ENCODE results near the gene CHKB. TPM values are rescaled to one million over a fixed set of nuclear protein-coding genes. Genes with fewer than 3 reads are reported as not detected.

CHKB gene
- total RNA-seq, 1 donor from 2014 or later: 28.3 TPM

DNA sequence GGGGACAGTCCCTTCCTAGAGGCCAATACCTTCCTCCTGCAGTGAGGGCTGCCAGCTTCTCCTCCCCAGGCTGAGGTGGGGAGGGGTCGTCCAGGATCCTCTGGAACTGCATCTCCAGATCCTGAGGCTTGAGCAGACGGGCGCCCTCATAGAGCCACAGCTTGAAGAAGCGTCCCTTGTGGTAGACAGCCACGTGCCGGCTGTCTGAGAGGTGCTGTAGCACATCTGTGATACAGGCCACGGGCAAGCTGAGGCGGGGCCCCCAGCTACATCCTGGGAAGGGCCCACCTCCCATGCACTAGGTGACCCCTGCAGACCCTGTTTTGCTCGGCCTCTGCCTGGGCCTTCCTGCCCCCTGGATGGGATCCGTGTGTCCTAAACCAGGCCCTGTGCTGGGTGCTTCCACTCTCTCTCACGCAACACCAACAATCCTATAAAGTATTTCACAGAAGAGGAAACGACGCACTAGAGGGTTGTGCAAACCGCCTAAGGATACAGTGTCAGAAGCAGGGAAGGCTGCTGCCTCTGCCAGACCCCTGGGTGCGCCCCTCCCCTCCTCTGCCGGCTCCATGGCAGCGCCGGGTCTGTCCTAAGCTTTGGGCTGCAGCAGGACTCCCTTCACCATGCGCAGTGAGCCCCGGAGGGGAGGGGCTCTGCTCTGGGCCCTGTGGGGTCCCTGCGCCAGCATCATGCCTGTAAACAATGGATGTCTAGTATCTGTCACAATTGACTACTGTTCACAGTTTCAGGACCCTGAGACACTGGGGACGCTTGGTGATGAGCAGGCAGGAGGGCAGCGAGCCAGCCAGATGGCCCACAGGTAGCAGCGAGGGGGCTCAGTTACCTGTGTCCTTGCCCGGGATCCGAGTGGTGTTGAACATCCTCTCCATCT is 8.9 kb downstream of the CHKB start:
- DNase-seq: no peak

DNA sequence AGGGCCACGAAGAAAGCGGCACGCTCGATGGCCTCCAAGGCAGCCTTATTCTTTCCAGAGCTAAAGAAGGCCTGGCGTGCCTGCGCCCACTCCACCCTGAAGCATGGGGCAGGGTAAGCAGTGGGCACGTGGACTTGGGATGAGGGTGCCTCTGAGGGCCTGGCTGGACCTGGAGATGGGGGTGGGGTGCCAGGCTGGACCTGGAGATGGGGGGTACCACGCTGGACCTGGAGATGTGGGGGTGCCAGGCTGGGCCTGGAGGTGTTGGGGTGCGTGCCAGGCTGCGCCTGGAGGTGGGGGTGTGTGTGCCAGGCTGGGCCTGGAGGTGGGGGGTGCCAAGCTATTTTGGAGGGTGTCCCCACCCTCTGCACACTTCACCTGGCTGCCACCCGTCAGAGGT is 9.7 kb downstream of the CHKB start:
- DNase-seq: no peak

DNA sequence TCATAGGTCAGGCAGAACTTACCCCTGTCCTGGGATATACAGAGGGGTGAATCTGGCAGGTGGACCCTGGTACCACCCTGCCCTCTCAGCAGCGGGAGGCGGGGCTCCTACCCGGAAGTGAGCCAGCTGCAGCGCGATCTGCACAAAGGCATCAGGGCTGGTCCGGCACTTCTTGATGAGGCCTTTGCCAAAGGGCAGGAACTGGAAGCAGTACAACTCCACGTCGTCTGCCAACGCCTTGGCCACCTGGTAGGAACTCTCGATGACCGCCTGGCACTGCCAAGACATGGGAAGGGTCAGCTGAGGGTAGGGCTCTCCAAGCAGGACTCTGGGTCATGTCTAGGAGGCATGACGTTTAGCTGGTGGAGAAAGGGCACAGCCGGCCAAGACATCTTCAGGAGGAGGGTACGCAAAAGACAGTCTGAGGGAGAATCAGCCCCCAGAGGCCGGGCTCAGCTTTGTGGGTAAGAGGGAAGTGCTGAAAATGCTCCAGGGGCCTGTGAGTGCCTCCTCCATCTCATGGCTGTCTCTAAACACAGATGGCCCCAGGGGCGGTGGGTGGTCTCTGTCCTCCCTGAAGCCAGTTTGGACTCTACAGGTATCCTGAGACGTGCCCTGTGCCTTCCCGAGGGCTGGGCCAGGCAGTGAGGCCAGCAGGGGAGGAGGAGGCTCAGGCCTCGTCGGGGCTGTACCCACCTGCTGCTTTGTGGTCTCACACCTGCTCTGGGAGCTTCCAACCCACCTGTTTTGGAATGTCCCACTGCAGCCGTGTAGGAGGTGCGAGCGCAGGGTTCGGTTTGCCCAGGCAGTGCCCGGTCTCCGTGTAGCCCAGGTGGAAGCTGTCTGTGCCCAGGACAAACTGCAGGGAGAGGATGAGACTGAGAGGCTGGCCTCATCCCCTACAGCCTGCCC is 11.1 kb downstream of the CHKB start:
- DNase-seq: no peak

DNA sequence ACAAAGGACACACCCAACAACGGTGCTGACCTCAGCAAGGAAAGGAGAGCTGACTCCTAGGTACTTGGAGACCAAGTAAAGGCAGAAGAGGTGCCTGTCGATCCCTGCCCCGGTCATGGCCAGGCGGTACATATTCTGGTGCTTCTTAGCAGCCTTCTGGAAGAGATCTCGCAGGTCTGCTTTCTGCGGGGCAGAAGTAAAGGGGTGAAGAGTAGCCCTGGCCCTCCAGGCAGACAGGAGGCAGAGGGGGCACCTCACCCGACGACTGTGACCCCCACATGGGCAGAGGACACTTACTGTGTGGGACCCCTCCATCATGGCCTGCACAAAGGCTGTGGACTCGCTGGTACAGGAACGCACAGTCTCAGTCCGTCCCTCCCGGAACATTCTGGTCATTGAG is 11.8 kb downstream of the CHKB start:
- no peak for DNase-seq

DNA sequence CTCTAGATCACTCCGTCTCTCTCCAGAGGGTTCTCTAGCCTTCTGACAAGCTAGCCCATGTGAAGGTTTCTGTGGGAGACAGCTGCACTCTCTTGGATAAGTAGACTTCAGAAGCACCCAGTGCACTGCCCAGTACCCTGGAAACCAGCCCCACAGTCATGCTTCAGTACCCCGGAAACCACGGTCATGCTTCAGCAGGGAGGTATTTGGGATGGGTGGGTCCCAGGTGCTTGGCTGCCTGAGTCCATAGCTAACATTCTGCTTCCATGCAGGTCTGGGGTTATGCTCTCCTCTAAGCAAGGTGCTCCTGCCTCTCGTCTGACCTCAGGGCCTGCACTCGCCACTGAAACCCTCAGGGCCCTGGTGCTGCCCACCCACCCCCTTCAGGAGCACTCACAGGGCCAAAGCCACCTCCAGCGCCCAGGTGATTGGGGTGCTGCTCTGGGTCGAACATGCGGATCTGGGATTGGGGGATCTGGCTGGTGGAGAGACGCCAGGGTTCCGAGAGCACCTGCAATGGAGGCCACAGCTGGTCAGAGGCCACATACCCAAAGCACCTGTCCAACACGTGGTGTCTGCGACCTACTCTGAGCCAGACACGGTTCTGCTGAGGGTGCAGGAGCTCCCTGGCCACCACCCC is 12.6 kb downstream of the CHKB start:
- DNase-seq: no peak

DNA sequence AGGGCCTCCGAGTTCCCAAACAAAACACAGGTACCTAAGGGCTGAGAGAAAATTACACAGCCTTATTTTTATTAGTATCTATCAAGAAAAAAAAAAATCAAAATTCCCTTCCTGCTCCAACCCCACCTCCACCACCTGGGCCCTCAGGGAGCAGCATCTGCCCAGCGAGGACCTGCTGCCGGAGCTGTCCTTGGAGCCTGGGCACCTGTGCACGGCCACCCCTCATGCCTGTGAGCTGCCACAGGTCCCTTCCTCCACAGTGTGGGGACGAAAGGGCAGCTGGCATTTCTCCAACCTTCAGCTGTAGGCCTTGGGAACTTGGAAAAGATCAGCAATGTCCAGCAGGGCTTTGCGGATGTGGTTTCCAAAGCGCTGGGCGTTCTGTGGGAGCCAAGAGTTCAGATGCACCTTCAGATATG is 13.6 kb downstream of the CHKB start:
- DNase-seq: no peak

DNA sequence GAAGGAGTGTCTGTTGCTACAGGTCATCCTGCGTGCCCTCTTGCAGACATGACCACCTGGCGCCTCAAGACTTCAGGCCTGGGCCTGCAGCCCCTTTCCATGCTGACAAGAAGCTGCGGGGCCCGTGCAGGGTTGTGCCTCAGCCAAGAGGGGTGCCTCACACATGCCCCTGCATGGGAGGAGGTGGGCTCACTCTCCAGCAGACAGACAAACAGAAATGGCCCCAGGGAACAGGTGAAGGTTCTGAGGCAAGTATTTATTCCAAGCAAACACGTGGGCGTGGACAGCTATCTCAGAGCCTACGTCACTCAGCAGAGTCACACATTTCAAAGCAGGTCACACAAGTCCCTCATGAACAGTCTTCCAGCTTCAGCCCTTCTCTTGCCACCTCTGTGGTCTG is 14.0 kb downstream of the CHKB start:
- no peak for DNase-seq

DNA sequence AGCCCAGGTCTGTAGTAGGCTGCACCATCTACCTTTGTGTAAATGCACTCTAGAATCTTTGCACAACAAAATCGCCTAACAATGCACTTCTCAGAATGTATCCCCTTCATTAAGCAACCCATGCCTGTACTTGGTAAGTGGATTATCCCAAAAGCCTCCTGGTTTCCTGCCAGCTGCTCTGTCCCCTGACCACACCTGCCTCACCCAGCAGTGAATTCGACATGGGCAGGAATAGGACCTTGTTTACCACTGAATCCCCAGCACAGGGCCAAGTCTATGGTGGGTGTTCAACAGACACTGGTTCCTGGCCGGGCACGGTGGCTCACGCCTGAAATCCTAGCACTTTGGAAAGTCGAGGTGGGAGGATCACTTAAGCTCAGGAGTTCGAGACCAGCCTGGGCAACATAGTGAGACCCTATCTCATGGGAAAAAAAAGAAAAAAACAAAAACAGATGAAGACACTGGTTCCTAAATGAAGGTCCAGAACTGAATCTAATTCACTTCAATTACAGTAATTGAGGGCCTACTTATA is 14.9 kb downstream of the CHKB start:
- DNase-seq: no peak

DNA sequence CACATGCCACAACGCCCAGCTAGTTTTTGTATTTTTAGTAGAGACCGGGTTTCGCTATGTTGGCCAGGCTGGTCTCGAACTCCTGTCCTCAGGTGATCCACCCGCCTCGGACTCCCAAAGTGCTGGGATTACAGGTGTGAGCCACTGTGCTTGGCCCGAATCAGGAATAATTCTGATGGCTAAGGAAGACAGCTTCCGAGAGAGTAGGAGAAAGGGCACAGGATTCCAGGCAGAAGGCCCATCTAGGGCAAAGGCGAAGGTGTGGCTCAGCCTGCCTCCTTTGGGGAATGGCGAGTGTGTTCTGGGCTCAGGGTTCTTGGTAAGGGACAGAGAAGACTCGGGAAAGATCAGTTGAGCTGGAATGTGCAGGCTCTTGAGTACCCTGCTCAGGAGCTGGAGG is 18.4 kb downstream of the CHKB start:
- DNase-seq: no peak

DNA sequence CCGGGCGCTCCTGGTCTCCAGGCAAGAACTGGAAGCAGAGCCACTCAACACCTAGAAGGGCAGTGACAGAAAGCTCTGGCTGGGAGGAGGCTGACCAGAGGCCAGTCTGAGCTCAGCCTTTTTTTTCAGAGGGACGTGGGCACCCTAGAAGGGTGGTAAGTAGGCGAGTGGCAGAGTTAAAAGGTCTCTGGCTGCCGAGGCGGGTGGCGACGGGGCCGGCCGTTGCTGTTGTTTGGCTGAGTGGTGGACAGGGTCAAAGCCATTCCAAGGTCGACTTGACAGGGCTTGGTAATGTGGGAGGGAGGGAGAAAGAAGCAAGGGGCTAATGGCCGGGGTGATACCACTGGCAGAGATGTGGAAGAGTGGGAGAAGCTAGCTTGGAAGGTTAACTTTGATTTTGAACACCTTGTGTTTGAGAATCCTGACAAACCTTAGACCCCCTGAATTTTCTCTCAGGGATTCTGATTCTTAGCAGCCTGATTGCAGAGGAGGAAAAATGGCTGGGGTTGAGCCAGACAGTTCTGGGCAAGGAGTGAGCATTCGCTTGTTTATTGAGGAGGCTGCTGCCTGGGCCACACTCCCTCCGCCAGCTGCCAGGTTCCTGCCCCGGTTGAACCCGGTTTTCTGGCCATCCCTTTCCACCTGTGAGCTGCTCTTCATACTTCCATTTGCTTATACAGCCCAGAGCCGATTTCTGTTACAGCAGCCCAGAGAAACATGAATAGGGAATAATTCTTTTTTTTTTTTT is 19.1 kb downstream of the CHKB start:
- no peak for DNase-seq

DNA sequence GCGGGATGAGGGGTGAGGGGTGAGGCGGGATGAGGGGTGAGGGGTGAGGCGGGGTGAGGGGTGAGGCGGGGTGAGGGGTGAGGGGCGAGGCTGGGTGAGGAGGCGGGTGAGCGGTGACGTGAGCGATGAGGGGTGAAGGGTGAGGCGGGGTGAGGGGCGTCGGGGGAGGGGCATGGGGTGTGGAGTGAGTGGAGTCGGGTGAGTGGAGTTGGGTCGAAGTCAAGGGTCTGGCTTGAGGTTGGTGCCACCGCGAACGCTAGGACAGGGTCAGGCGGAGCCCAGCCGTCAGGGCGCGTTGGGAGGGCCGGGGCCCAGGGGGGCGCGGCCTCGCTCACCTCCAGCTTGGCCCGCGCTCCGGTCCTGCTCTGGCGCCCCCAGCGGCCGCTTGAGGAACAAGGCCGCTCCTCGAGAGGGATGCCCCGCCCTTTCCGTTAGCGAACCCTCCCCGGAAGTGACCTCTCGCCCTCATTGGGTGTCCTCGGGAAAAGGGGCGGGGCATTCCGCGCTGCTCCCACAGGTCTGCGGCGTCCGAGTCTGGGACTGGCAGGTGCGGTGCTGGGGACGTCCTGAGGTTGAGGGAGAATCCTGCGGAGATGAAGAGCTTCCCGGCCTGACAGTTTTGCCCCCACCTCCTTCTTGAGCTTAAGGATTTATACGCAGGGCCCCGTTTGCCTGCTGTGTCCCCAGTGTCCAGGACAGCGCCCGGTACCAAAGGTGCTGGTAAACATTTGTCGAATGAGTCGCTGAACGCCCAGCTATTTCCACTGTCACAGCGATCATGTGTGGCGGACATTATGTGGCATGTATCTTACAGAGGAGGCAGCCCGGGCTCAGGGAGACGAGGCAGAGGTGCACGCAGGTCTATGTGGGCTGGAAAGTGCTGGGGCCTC is 19.9 kb downstream of the CHKB start, which contains the start of gene SYCE3:
Gene SYCE3, minus strand, starts transcription at position 397 of the 890 bp plus-strand sequence. CDS start 6,514 bp downstream, outside the sequence.
- peak; percentile 81 for DNase-seq

DNA sequence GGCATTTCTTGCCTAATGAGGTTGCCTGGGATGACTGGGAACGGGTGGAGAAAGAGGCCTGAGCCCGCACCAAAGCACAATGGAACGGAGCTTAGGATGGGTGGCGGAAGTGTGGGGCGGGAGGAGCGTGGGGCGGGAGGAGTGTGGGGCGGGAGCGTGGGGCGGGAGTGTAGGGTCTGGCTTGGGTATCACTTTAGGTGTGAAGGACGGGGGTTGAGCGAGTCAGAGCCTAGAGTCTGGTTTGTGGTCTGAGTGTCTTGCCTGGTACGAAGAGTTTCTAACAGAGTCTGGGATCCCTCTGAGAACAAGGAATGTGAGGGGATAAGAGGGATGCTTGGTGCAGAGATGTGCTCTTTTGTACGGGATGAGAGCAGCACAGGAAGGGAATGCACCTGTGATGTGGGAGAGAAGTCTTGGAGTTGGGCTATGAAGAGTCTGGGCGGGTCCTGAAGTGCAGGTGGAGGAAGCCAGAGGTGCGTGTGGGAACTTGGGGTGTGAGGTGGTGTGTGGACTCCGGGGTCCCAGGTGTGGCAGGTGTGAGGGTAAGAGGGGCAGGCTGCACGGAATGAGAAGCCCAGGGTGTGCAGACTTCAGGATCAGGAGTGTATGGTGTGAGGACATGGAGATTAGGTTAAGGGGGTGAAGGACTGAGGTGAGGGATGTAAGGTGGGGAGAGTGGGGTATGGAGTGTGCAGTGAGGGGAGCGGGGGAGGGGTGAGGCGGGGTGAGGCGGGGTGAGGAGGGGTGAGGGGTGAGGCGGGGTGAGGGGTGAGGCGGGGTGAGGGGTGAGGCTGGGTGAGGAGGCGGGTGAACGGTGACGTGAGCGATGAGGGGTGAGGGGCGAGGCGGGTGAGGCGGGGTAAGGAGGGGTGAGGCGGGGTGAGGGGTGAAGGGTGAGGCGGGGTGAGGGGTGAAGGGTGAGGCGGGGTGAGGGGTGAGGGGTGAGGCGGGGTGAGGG is 21.0 kb downstream of the CHKB start:
- DNase-seq: no peak

DNA sequence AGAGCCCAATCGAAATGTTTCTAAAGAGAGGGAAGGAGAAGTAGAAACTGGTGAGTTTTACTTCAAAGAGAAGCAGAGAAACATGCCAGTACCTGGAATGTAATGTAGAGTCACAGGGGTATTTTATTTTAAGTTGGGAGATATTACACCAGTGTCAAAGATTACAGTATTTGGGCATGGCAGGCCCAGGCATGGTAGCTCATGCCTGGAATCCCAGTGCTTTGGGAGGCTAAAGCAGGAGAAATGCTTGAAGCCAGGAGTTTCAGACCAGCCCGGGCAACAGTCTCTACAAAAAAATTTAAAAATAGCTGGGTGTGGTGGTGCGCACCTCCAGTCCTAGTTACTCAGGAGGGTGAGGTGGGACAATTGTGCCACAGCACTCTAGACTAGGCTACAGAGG is 22.6 kb downstream of the CHKB start:
- DNase-seq: no peak

DNA sequence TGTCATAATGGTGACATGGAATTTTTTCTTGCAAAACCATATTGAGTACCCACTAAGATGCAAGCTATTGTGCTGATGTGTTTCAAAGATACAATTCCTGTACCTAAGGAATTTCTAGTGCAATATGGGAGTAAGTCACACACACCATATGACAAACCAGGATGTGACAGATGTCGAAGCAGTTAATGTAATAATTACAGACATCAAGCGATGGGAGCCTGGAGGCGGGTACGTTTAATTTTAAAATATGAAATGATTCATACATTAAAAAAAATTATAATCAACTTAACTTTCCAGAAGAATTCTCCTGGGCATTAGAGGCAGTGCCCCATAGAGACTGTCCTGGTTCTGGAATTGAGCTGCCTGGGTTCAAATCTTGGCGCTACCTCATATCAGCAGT is 25.9 kb downstream of the CHKB start:
- no peak for DNase-seq

DNA sequence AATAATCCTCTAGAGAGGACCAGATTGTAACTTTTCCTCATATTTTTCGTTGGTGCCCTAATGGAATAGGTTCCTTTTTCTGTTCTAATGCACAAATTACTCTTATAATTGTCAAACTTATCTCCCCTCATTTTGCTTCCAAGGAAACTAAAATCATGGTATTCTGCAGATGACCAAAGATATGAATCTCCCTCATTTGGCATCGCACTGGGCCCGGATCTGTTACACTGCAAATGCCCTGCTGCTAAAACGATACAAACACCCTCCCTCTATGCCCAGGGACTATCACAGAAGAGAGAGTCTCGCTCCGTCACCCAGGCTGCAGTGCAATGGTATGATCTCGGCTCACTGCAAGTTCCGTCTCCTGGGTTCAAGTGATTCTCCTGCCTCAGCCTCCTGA is 29.3 kb downstream of the CHKB start:
- DNase-seq: no peak

DNA sequence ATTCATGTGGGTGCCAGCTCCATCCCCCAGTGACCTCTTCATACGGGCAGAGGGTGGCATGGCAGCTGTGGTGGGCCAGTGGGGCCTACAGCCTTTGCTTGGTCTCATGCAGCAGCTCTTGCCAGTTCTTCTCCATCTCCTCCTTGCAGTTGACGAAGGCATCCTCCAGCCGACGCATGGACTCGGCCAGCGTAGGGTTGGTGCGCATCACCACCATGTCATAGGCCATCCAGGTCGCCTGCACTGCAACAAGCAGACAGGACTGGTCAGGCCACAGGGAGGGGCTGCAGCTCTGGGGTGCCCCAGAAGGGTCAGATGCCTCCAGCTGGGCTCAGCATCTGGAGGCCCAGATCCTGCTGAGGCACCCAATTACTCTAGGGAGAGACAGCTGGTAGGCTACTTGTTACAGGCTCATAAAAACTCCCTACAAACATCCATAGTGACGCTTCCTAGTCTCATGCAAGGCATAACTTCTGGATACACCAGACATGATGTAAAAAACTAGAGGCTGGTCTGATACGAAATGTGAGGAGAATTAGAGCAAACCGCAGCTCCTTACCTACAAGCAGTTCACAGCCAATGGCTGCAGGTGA is 31.4 kb downstream of the CHKB start:
- no peak for DNase-seq

DNA sequence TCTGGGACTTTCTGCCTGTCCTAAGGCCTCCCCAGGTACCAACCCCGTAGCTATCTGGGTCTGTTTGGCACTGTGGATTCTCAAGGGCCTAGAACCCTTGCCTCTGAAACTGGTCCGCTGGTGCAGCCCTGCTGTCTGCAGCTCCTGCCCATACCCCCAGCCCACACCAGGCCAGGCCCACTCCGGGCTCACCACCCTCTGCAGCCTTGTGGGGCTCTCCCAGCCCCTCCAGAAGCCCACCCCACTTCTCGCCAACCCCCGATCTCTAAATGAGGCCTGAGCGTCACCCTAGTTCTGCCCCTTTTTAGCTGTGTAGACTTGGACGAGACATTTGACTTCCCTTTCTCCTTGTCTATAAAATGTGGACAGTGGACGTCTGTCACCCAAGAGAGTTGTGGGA is 32.3 kb downstream of the CHKB start:
- DNase-seq: no peak

DNA sequence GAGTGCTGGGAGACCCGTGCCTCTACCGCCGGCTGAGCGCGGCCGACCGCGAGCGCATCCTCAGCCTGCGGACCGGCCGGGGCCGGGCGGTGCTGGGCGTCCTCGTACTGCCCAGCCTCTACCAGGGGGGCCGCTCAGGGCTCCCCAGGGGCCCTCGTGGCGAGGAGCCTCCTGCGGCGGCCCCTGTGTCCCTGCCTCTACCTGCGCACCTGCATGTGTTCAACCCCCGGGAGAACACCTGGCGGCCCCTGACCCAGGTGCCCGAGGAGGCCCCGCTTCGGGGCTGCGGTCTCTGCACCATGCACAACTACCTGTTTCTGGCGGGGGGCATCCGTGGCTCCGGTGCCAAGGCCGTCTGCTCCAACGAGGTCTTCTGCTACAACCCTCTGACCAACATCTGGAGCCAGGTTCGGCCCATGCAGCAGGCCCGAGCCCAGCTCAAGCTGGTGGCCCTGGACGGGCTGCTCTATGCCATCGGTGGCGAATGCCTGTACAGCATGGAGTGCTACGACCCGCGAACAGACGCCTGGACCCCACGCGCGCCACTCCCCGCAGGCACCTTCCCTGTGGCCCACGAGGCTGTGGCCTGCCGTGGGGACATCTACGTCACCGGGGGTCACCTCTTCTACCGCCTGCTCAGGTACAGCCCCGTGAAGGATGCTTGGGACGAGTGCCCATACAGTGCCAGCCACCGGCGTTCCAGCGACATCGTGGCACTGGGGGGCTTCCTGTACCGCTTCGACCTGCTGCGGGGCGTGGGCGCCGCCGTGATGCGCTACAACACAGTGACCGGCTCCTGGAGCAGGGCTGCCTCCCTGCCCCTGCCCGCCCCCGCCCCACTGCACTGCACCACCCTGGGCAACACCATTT is 33.5 kb downstream of the CHKB start:
- DNase-seq: no peak

Measured in skin of body (tissue), 2 donors.